ENCODE results near the gene BBS1.

DNA sequence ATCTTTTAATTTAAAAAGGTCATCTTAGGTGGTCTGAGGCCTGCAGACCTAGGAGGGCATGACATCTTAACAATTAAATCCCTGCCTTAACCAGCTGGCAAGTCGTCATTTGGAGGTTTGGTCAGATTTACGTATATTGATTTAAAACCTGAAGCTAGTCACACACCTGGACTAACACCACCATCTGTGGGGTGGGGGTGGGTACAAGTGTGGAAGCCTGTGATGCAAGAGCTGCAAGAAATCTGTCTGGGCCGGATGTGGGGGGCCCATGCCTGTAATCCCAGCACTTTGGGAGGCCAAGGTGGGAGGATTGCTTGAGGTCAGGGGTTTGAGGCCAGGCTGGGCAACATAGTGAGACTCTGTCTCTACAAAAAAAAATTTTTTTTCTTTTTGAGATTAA, 70.8 kb downstream of the BBS1 start:
- TF ChIP-seq CTCF (conservative IDR thresholded peaks at IDR 0.05) = no peak
- no peak for TF ChIP-seq ZFX (IDR thresholded peaks at IDR 0.05)

Data from C4-2B (cell line).